Tibial nerve (tissue), 4 donors: ENCODE results near the gene C5AR2. TPM values are rescaled to one million over a fixed set of nuclear protein-coding genes. Genes with fewer than 3 reads are reported as not detected.

Source experiments
- DNase-seq, 2 donors: peaks; one replicate each; pipeline ENCODE4 v3.0.0-alpha.2; 2019; ENCODE audit warnings: low spot score in 2 of 2
- H3K27ac ChIP-seq, 4 donors: fragments of 200-600 bp; sonication (generic) in 3 of 4; one replicate each; pipeline ENCODE4 v1.5.1; 2017 to 2019; ENCODE audit warnings: mild to moderate bottlenecking in 1 of 4
- H3K27me3 ChIP-seq, 2 donors: fragments of 200-600 bp; sonication (generic) in 1 of 2; one replicate each; pipeline versions ENCODE4 v1.5.1 to v1.6.0; 2017 to 2019
- H3K36me3 ChIP-seq, 3 donors: fragments of 200-600 bp; sonication (generic); one replicate each; pipeline ENCODE4 v1.5.1; 2018 to 2019
- H3K4me1 ChIP-seq, 4 donors: fragments of 200-600 bp; sonication (generic) in 3 of 4; one replicate each; pipeline ENCODE4 v1.5.1; 2017 to 2019
- H3K4me3 ChIP-seq, 4 donors: fragments of 200-600 bp; sonication (generic) in 3 of 4; one replicate each; pipeline ENCODE4 v1.5.1; 2017 to 2019; ENCODE audit warnings: mild to moderate bottlenecking in 1 of 4, moderate library complexity in 1 of 4
- H3K9me3 ChIP-seq, 4 donors: fragments of 200-600 bp; sonication (generic) in 3 of 4; one replicate each; pipeline ENCODE4 v1.5.1; 2017 to 2019
- CTCF ChIP-seq, 5 experiments: fragments of 200-600 bp in 3 of 5; fragments of 450-650 bp in 2 of 5; sonication (generic) in 3 of 5; IDR thresholded peaks; one replicate each; pipeline ENCODE4 v1.5.1; 2016 to 2019; ENCODE audit warnings: antibody characterized with exemption in 5 of 5, mild to moderate bottlenecking in 3 of 5, moderate library complexity in 2 of 5
- EP300 ChIP-seq, 2 donors: sonication (generic); formaldehyde crosslinking; IDR thresholded peaks; one replicate each; pipeline ENCODE4 v1.6.1; 2017; ENCODE audit warnings: antibody characterized with exemption in 2 of 2, mild to moderate bottlenecking in 1 of 2
- POLR2A ChIP-seq, 2 donors: fragments of 450-650 bp; IDR thresholded peaks; one replicate each; pipeline ENCODE4 v1.6.1; 2017; ENCODE audit warnings: antibody characterized with exemption in 2 of 2, mild to moderate bottlenecking in 2 of 2, moderate library complexity in 2 of 2
- WGBS, 2 donors: methylation state at CpG; one replicate each; pipeline ENCODE4 v1.1.5; 2018; 5-methylcytosine and 5-hydroxymethylcytosine counted together
- total RNA-seq, 4 donors: library from RNA; depleted of rRNA; stranded (reverse); fragments of >200 nt; gene quantifications; one replicate each; pipeline ENCODE4 v1.1.0, GENCODE V29; 2016

C5AR2 gene
- total RNA-seq, 4 donors from 2014 or later: 1.5 to 11.0 (median 4.7) TPM

GRCh38 chr19:47377208-47377701 is 45.3 kb downstream of the C5AR2 start:
- no peaks in the 10 kb centered on the region for H3K9me3 ChIP-seq
- no peaks in the 10 kb centered on the region for H3K27me3 ChIP-seq
- 84 to 90% methylated on average over 16 of the region's 16 CpGs for WGBS, 2 donors
- H3K4me3 ChIP-seq: no peak overlapping the region
- no peak for TF ChIP-seq EP300 (IDR thresholded peaks at IDR 0.05)
- TF ChIP-seq CTCF (IDR thresholded peaks at IDR 0.05): no peak
- H3K27ac ChIP-seq: no peak overlapping the region
- H3K36me3 ChIP-seq: peaks cover 4 to 100% (median 36%) of the 10 kb centered on the region in 3 donors
- DNase-seq: no peak
- no peaks in the 10 kb centered on the region for H3K4me1 ChIP-seq

- H3K27ac ChIP-seq: no peak overlapping the region
- no peak for DNase-seq
- peaks cover 4 to 99% (median 36%) of the 10 kb centered on the region in 3 donors for H3K36me3 ChIP-seq
- TF ChIP-seq EP300 (IDR thresholded peaks at IDR 0.05): no peak
- no peak for TF ChIP-seq POLR2A (IDR thresholded peaks at IDR 0.05)
- no peak for TF ChIP-seq CTCF (IDR thresholded peaks at IDR 0.05)
- 83 to 93% methylated on average over 8 to 12 of the region's 12 CpGs for WGBS, 2 donors
- H3K9me3 ChIP-seq: no peaks in the 10 kb centered on the region
- no peaks in the 10 kb centered on the region for H3K4me1 ChIP-seq
- H3K4me3 ChIP-seq: no peak overlapping the region
- no peaks in the 10 kb centered on the region for H3K27me3 ChIP-seq
Observed at GRCh38 chr19:47377801-47378200, 45.8 kb downstream of the C5AR2 start.

GRCh38 chr19:47378246-47378645 is 46.3 kb downstream of the C5AR2 start:
- 86 to 91% methylated on average over 11 of the region's 11 CpGs for WGBS, 2 donors
- no peak overlapping the region for H3K4me3 ChIP-seq
- no peaks in the 10 kb centered on the region for H3K27me3 ChIP-seq
- H3K4me1 ChIP-seq: no peaks in the 10 kb centered on the region
- no peaks in the 10 kb centered on the region for H3K9me3 ChIP-seq
- TF ChIP-seq CTCF (IDR thresholded peaks at IDR 0.05) (no peak), POLR2A (IDR thresholded peaks at IDR 0.05) (no peak), EP300 (IDR thresholded peaks at IDR 0.05) (no peak)
- no peak overlapping the region for H3K27ac ChIP-seq
- peaks cover 4 to 95% (median 32%) of the 10 kb centered on the region in 3 donors for H3K36me3 ChIP-seq
- DNase-seq: no peak

- Histone ChIP-seq H3K27me3 (no peaks in the 10 kb centered on the region), H3K4me3 (no peak overlapping the region), H3K27ac (no peak overlapping the region), H3K4me1 (no peaks in the 10 kb centered on the region), H3K9me3 (no peaks in the 10 kb centered on the region), H3K36me3 (peaks cover 4 to 83% (median 32%) of the 10 kb centered on the region in 3 donors)
- TF ChIP-seq EP300 (IDR thresholded peaks at IDR 0.05): no peak
- no peak for TF ChIP-seq POLR2A (IDR thresholded peaks at IDR 0.05)
- no peak for TF ChIP-seq CTCF (IDR thresholded peaks at IDR 0.05)
- 90 to 92% methylated on average over 20 to 23 of the region's 23 CpGs for WGBS, 2 donors
- DNase-seq: no peak
Observed at GRCh38 chr19:47379381-47379938, 47.5 kb downstream of the C5AR2 start.

- peaks cover 4 to 72% (median 23%) of the 10 kb centered on the region in 3 donors for H3K36me3 ChIP-seq
- no peaks in the 10 kb centered on the region for H3K4me1 ChIP-seq
- no peak for DNase-seq
- TF ChIP-seq EP300 (IDR thresholded peaks at IDR 0.05) (no peak), CTCF (IDR thresholded peaks at IDR 0.05) (no peak), POLR2A (IDR thresholded peaks at IDR 0.05) (no peak)
- no peak overlapping the region for H3K27ac ChIP-seq
- no peak overlapping the region for H3K4me3 ChIP-seq
- no peaks in the 10 kb centered on the region for H3K9me3 ChIP-seq
- WGBS, 2 donors: 87 to 93% methylated on average over 6 of the region's 6 CpGs
- no peaks in the 10 kb centered on the region for H3K27me3 ChIP-seq
Observed at GRCh38 chr19:47380559-47380958, 48.6 kb downstream of the C5AR2 start.
